H1 (cell line): Measurements from ENCODE around the gene CCNG2. TPM values are rescaled to one million over a fixed set of nuclear protein-coding genes. Genes with fewer than 3 reads are reported as not detected.

Experiments used
- CHD2 ChIP-seq: IDR thresholded peaks from 2 replicates; pipeline ENCODE4 v1.6.1; 2012; ENCODE audit warnings: low read length, improper control_type of control experiment
- CHD7 ChIP-seq: fragments of 300-600 bp; sonication (generic); IDR thresholded peaks from 2 replicates; pipeline ENCODE4 v1.7.1; 2012; ENCODE audit warnings: low read length, moderate library complexity, mild to moderate bottlenecking, inconsistent platforms; ENCODE audit not compliant: insufficient replicate concordance
- EZH2 ChIP-seq: fragments of 200-600 bp; sonication (generic); IDR thresholded peaks from 2 replicates; pipeline ENCODE4 v1.7.1; 2012; ENCODE audit warnings: low read depth, mild to moderate bottlenecking, moderate library complexity, low read length, inconsistent platforms; ENCODE audit not compliant: severe bottlenecking
- FOSL1 ChIP-seq: IDR thresholded peaks from 2 replicates; pipeline ENCODE4 v1.6.1; 2011; ENCODE audit warnings: mild to moderate bottlenecking, low read depth, low read length, moderate library complexity; ENCODE audit not compliant: insufficient read depth
- POLR2AphosphoS5 ChIP-seq: IDR thresholded peaks from 2 replicates; pipeline ENCODE4 v1.6.1; 2011; ENCODE audit warnings: low read depth, low read length
- POU5F1 ChIP-seq: IDR thresholded peaks from 2 replicates; pipeline ENCODE4 v1.6.1; 2011; ENCODE audit warnings: low read depth, mild to moderate bottlenecking, low read length, moderate library complexity
- SIN3A ChIP-seq, 2 experiments: IDR thresholded peaks in 1 of 2; conservative IDR thresholded peaks in 1 of 2; 2 replicates each; pipeline ENCODE4 v1.6.1; 2011 to 2012; ENCODE audit warnings: low read length in 2 of 2, improper control_type of control experiment in 1 of 2, low read depth in 1 of 2, mild to moderate bottlenecking in 1 of 2
- USF2 ChIP-seq: IDR thresholded peaks from 2 replicates; pipeline ENCODE4 v1.6.1; 2011; ENCODE audit warnings: low read length, improper control_type of control experiment
- polyA plus RNA-seq, 7 experiments: library from polyadenylated mRNA; depleted of rRNA in 3 of 7; stranded (reverse) in 5 of 7; unstranded in 2 of 7; fragments of >200 nt in 5 of 7; fragments of 200-250 nt in 2 of 7; gene quantifications; 1 replicate in 5 of 7; 2 replicates in 1 of 7; 4 replicates in 1 of 7; pipeline versions ENCODE4 v1.2.1 to v1.2.3, GENCODE V29; 2011 to 2013; ENCODE audit warnings: missing spikeins in 2 of 7, mixed read lengths in 2 of 7
- total RNA-seq: library from RNA; stranded (reverse); fragmentation: NEBNext Ultra II Directional; extraction: Animal tissue kit (Norgen Biotek cat#: 25700); gene quantifications from 2 replicates; pipeline ENCODE4 v1.2.1, GENCODE V29; 2021

CCNG2 gene
- total and polyA plus RNA-seq, 2 of the 8 experiments (the other 6 are each of a cell fraction or from before 2014, with no cell fraction given), result 3.5 to 13.9 TPM

- no peak for TF ChIP-seq CHD7
- no peak; the same call in 1 of the 2 replicates for TF ChIP-seq POLR2AphosphoS5
- TF ChIP-seq SIN3A (conservative IDR thresholded peaks at IDR 0.05 in 1 of 2, IDR thresholded peaks at IDR 0.05 in 1 of 2; ENCODE audit: low read depth in 1 of 2, low read length in 2 of 2), result peak; percentile 51 to 85; a peak in 3 of 4 replicates
- peak; percentile 85 for TF ChIP-seq USF2
- no peak for TF ChIP-seq EZH2
- no peak for TF ChIP-seq POU5F1
- TF ChIP-seq FOSL1, result no peak
- peak; percentile 92 for TF ChIP-seq CHD2
Measured at GRCh38 chr4:77156912-77157858, at the start of gene CCNG2 (continued).
